NOMO-1 (cell line): ENCODE results near the gene PDE6D.

ENCODE experiments used
- DNase-seq, 2 experiments: peaks; one replicate each; lab custom pipeline; 2025; ENCODE audit not compliant: unreplicated experiment in 2 of 2; lab: John Stamatoyannopoulos, UW

Gene PDE6D

DNA sequence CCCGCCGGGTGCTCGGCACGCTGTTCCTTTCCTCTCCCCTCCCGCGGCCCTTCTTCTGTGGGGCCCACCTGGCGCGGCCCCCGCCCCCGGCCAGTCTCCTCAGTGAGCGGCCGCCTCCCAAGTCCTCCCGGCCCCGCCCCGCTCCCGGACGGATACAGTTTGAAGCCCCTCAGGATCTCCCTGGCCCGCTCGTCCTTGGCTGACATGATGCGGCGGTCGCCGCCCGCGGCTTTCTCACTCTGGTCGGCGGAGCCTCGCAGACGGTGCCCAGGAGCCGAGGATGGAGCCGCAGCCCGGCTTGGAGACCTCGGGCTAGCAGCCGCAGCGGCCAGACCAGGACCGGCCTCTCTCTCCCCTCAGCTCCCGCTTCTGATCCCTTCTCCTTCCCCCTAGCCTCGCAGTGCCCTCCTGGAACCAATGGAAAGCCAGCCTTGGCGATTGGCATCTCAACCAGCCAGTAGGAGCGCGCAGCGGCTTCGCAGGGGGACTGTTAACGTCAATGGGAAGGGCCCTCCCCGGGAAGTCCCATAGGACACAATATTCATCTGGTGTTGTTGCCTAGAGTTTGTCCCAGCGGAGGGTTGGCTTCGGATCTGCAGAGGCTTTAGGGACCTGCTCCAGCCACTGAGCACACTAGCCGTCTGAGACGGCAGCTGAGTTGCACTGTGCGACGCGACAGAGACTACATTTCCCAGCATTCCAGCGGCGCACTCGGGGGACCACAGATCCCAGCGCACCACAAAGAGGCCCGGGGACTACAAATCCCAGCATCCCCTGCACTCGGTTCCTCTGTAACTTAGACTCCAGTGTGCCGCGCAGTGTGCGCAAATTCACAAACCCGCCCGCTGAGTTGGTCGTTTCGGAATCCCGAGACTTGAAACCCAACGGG, at the start of gene PDE6D:
Gene PDE6D (minus strand): TSS at position 374 of the 889 bp plus-strand sequence. CDS start 168 bp downstream, at position 206.
- DNase-seq = peak; percentile 87 to 94

GRCh38 chr2:231821908-231822307, 40.8 kb upstream of the PDE6D start:
- DNase-seq = no peak

DNA sequence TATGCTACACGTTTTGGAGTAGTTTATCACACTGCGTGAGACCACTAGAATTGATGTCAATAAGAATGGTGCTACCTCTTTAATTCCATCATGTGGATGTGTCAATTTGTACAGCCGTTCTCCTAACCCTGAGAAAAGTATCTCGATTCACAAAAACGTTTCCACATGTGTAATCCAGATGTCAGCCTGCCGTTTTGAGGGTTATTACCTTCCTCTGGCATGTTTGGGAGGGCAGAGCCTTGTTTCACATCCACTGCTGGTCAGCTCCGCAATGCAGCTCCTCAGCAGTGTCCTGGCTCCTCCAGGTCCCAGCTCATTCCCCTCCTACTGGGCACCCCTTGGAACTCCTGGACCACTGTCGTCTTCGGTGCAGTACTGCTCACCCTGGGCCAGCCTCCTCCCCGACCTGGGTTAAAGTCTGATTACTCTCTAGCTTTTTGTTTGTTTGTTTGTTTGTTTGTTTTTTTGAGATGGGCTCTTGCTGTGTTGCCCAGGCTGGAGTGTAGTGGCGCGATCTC, 39.8 kb upstream of the PDE6D start:
- no peak for DNase-seq

DNA sequence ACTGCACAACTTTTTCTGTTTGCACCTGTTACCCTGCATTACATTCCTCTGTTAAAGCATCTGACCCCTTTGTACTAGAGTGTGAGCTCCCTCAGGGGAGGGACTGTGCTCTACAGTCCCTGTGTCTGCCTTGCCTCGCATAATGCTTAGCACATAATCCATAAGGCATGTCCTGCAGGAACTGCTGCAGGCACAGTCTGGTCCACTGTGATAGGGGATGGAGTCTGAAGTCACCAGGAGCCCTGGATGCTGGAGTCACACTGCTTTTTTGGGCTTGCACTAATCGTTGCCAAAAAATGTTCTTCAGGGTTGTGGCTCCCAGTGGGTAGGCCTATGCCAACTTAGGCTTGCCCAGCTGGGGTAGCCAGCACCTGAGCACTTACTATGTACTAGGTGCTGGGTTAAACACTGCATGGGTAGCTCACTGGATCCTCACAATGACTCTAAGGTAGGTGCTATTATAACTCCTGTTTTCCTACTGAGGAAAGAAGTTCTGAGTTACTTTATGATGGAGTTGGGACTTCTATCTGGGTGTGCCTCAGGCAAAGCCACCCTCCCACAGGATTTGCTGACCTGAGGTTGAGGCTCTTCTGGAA, 38.5 kb upstream of the PDE6D start:
- DNase-seq = no peak

- no peak for DNase-seq
Observed at GRCh38 chr2:231816327-231817026, 35.4 kb upstream of the PDE6D start.

- no peak for DNase-seq
Observed at GRCh38 chr2:231810905-231811304, 29.8 kb upstream of the PDE6D start.

- DNase-seq = no peak
Observed at GRCh38 chr2:231807020-231807419, 25.9 kb upstream of the PDE6D start.

DNA sequence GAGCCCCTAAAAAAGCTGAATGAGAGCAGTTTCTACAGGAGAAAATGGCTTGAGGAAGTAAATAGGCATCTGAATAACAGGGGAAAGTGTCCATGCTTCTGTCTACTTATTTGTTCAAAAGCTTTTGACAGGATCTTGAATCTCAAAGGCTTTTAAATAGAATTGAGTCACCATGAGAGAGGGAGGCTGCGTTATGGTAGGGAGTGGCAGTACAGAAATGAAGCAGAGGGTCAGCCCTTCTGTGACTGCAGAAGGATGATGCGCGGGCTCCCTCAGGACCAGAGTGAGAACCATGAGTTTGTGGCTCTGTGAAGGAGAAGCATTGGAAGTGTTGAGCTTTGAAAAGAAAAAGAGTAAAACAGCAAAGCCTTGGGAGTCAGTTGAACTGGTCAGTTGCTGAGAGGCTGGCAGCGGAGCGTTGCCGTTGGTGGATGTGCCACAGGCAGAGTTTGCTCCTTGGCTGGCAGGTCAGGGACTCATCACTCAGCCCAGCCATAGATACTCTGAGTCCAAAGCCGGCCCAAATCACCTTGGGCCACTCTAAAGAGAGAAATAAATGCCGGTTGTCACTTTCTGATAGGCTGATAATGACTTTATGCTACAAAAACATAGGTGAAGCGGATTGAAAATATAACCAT, 22.5 kb upstream of the PDE6D start:
- DNase-seq = no peak

DNA sequence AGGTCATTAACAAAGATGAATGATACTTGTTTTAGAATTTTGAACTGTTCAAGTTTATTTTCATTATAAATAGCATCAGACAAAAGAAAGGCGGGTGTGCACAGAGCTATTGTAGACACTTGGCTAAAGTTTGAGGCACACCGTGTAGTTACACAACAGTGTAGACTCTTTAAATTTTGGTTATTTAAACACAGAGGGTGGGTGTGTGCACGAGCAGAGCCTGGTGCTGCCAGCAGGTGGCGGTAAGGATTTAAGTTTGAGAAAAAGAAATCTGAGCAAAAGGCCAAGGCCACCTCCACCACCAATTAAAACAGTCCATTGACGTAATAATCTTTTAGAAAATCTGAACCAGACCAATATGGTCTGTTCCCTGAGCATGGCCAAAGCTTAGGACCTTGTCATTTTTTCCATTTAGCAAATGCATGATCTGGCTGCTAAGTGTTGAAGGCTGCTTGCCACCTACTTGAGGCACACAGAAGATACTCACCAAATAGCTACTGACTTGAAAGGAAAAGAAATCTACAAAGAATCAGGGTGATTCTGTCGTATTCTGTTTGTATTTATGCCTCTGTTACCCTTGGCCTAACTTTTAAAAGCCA, 19.5 kb upstream of the PDE6D start:
- peak; percentile 31 for DNase-seq

GRCh38 chr2:231795525-231796327, 14.6 kb upstream of the PDE6D start:
- DNase-seq = no peak

GRCh38 chr2:231794383-231794782, 13.3 kb upstream of the PDE6D start:
- no peak for DNase-seq

- no peak for DNase-seq
Observed at GRCh38 chr2:231791107-231791506, 10.0 kb upstream of the PDE6D start.

DNA sequence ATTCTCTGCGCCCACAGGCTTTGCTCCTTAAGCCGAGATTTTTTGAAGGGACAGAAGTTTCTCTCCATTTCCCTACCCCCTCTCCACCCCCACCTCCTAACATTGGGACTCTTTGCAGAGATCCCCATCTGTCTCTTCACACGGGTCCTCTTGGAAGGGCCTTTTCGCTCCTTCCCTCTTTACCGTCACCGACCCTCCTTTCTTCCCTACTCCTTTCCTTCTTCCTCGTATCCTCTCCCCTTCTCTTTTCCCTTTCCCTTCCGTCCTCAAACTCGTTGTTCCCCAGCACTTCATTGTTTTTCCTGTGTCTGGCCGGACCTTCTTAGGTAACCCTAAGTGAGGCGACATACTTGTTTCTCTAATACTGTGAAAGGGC, 5.8 kb upstream of the PDE6D start:
- no peak for DNase-seq

DNA sequence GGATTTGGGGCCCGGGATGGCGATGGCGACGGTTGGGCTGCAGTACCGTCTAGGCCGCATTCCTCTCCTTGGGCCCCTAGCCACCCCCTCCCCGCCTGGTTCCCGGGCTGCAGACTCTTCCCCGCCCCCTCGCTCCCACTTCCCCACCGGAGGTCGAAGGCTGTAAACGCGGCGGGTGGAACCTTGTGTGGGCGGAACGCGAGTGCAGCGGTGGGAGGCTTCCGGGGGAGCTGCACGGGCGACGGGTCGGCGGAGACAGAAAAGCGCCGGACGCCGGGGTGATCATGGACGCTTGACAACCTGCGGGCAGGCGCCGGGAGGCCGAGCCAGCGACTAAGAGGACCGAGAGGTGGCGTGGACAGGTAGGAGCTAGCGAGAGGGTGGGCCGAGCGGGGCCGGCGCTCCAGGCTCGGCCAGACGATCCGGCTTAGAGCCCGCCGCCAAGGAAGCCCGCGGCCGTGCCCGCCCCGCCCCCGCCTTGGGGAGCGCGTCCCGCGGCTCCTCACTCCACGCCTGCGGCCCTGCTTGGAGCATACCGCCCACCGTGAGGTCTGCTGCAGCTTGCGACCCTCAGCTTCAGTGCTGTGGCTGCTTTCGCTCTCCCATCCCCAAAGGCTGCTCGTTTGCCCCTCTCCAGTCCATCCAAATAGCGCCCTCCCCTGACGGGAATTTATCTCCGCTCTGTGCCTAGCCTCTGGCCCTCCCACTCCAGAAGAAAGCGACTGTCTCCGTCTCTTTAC, 5.3 kb upstream of the PDE6D start, which contains the start of gene COPS7B:
Gene COPS7B (plus strand): TSS at position 269 of the 740 bp plus-strand sequence. CDS start 2,126 bp downstream, outside the sequence.
- DNase-seq = peak; percentile 67 to 87

GRCh38 chr2:231785822-231786176, 4.7 kb upstream of the PDE6D start:
- DNase-seq = no peak

- no peak for DNase-seq
Observed at GRCh38 chr2:231785413-231785812, 4.3 kb upstream of the PDE6D start.

GRCh38 chr2:231781798-231782726, 980 bp upstream of the PDE6D start:
- peak in 1 of 2 experiments; percentile 68 for DNase-seq
